Liver (tissue), 9 donors: ENCODE data around the gene KMT2A. TPM values are rescaled to one million over a fixed set of nuclear protein-coding genes. Genes with fewer than 3 reads are reported as not detected.

Source experiments
- DNase-seq: peaks from one replicate; pipeline ENCODE4 v3.0.0-alpha.2; 2017; ENCODE audit warnings: low spot score
- H3K27ac ChIP-seq, 2 donors: one replicate each; pipeline ENCODE4 v1.7.0; 2013; ENCODE audit warnings: inconsistent platforms in 2 of 2, low read length in 2 of 2, control low read depth in 1 of 2, low read depth in 1 of 2, mild to moderate bottlenecking in 1 of 2
- H3K27me3 ChIP-seq, 4 donors: one replicate each; pipeline versions ENCODE4 v1.6.1 to v1.7.0; 2013; ENCODE audit warnings: low read length in 3 of 4, inconsistent platforms in 1 of 4, mild to moderate bottlenecking in 1 of 4, moderate library complexity in 1 of 4; ENCODE audit not compliant: control insufficient read depth in 4 of 4, insufficient read depth in 4 of 4
- H3K36me3 ChIP-seq, 4 donors: one replicate each; pipeline versions ENCODE4 v1.6.1 to v1.7.0; 2013; ENCODE audit warnings: low read length in 3 of 4, mild to moderate bottlenecking in 3 of 4, low read depth in 1 of 4, moderate library complexity in 1 of 4; ENCODE audit not compliant: control insufficient read depth in 4 of 4, insufficient read depth in 3 of 4
- H3K4me1 ChIP-seq, 4 donors: one replicate each; pipeline versions ENCODE4 v1.6.1 to v1.7.0; 2013; ENCODE audit warnings: low read length in 3 of 4, mild to moderate bottlenecking in 3 of 4, moderate library complexity in 1 of 4; ENCODE audit not compliant: control insufficient read depth in 4 of 4, insufficient read depth in 4 of 4
- H3K4me3 ChIP-seq, 3 donors: one replicate each; pipeline versions ENCODE4 v1.6.1 to v1.7.0; 2013; ENCODE audit warnings: low read length in 3 of 3, control low read depth in 1 of 3, low read depth in 1 of 3, mild to moderate bottlenecking in 1 of 3
- H3K9ac ChIP-seq, 2 donors: one replicate each; pipeline ENCODE4 v1.7.0; 2013; ENCODE audit warnings: low read length in 2 of 2, mild to moderate bottlenecking in 2 of 2, moderate library complexity in 2 of 2, control low read depth in 1 of 2, low read depth in 1 of 2
- H3K9me3 ChIP-seq, 4 donors: one replicate each; pipeline versions ENCODE4 v1.6.1 to v1.7.0; 2013; ENCODE audit warnings: low read length in 3 of 4; ENCODE audit not compliant: control insufficient read depth in 4 of 4
- ATF3 ChIP-seq: IDR thresholded peaks from 2 replicates; pipeline ENCODE4 v1.6.1; 2016; ENCODE audit warnings: antibody characterized with exemption
- CTCF ChIP-seq: fragments of 150-350 bp; IDR thresholded peaks from 2 replicates; pipeline ENCODE4 v1.5.1; 2017; ENCODE audit warnings: improper control_type of control experiment, low read depth, low read length; ENCODE audit not compliant: missing input control
- EGR1 ChIP-seq, 2 donors: IDR thresholded peaks; 2 replicates each; pipeline ENCODE4 v1.6.1; 2016 to 2018; ENCODE audit warnings: antibody characterized with exemption in 2 of 2, low read depth in 2 of 2
- FOXA1 ChIP-seq: IDR thresholded peaks from 2 replicates; pipeline ENCODE4 v1.6.1; 2016; ENCODE audit warnings: antibody characterized with exemption
- FOXA2 ChIP-seq: IDR thresholded peaks from 2 replicates; pipeline ENCODE4 v1.6.1; 2016; ENCODE audit warnings: antibody characterized with exemption
- GABPA ChIP-seq, 2 donors: IDR thresholded peaks in 1 of 2; conservative IDR thresholded peaks in 1 of 2; 2 replicates each; pipeline ENCODE4 v1.6.1; 2016; ENCODE audit warnings: antibody characterized with exemption in 2 of 2, mild to moderate bottlenecking in 1 of 2, moderate library complexity in 1 of 2
- HNF4A ChIP-seq, 2 donors: conservative IDR thresholded peaks; 2 replicates each; pipeline ENCODE4 v1.6.1; 2016; ENCODE audit warnings: antibody characterized with exemption in 2 of 2, mild to moderate bottlenecking in 2 of 2
- HNF4G ChIP-seq: IDR thresholded peaks from 2 replicates; pipeline ENCODE4 v1.6.1; 2016; ENCODE audit warnings: antibody characterized with exemption
- JUND ChIP-seq, 2 donors: IDR thresholded peaks; 2 replicates each; pipeline ENCODE4 v1.6.1; 2016; ENCODE audit warnings: antibody characterized with exemption in 2 of 2
- MAX ChIP-seq: IDR thresholded peaks from 2 replicates; pipeline ENCODE4 v1.6.1; 2016; ENCODE audit warnings: antibody characterized with exemption
- NR2F2 ChIP-seq: IDR thresholded peaks from 2 replicates; pipeline ENCODE4 v1.6.1; 2016; ENCODE audit warnings: antibody characterized with exemption
- RAD21 ChIP-seq, 2 donors: IDR thresholded peaks; 2 replicates each; pipeline ENCODE4 v1.6.1; 2016; ENCODE audit warnings: antibody characterized with exemption in 2 of 2, mild to moderate bottlenecking in 2 of 2
- REST ChIP-seq: IDR thresholded peaks from 2 replicates; pipeline ENCODE4 v1.6.1; 2016; ENCODE audit warnings: antibody characterized with exemption, mild to moderate bottlenecking
- RXRA ChIP-seq, 2 donors: IDR thresholded peaks; 2 replicates each; pipeline ENCODE4 v1.6.1; 2017 to 2018; ENCODE audit warnings: antibody characterized with exemption in 2 of 2, mild to moderate bottlenecking in 1 of 2
- SP1 ChIP-seq: IDR thresholded peaks from 2 replicates; pipeline ENCODE4 v1.6.1; 2018; ENCODE audit warnings: antibody characterized with exemption, mild to moderate bottlenecking
- TAF1 ChIP-seq: conservative IDR thresholded peaks from 2 replicates; pipeline ENCODE4 v1.6.1; 2016; ENCODE audit warnings: antibody characterized with exemption, mild to moderate bottlenecking
- YY1 ChIP-seq: IDR thresholded peaks from 2 replicates; pipeline ENCODE4 v1.6.1; 2016; ENCODE audit warnings: antibody characterized with exemption, mild to moderate bottlenecking
- ZBTB33 ChIP-seq: IDR thresholded peaks from 2 replicates; pipeline ENCODE4 v1.6.1; 2016; ENCODE audit warnings: antibody characterized with exemption
- WGBS: extraction: QIAGEN DNeasy Blood & Tissue Kit; methylation state at CpG from one replicate; pipeline ENCODE4 v1.1.7; 2013; 5-methylcytosine and 5-hydroxymethylcytosine counted together
- polyA plus RNA-seq, 2 donors: library from polyadenylated mRNA; stranded (reverse) in 1 of 2; unstranded in 1 of 2; fragments of 200-250 nt in 1 of 2; fragments of >200 nt in 1 of 2; fragmentation: Nextera tagmentation in 1 of 2; extraction: Ambion mirVana in 1 of 2; gene quantifications; one replicate each; pipeline versions ENCODE4 v1.2.1 to v1.2.3, GENCODE V29; 2013 to 2015
- total RNA-seq, 2 donors: library from RNA; depleted of rRNA; stranded (reverse); fragments of >200 nt; gene quantifications; one replicate each; pipeline ENCODE4 v1.2.3, GENCODE V29; 2014
- donor health status: healthy.
- donor health status: healthy.
- donor health status: healthy.
- donor health status: healthy.
- donor health status: healthy.

KMT2A gene
- total and polyA plus RNA-seq, 4 donors = 4.3 to 27.9 (median 12.9) TPM

- Histone ChIP-seq H3K27me3 (no peaks in the 10 kb centered on the region), H3K9ac (peak overlapping the region; percentile 49 to 58), H3K36me3 (no peaks in the 10 kb centered on the region), H3K27ac (peak overlapping the region; percentile 79 to 84), H3K4me1 (peaks cover 4 to 51% (median 40%) of the 10 kb centered on the region in 4 donors), H3K4me3 (peak overlapping the region; percentile 63 to 98 (median 88)), H3K9me3 (no peaks in the 10 kb centered on the region)
- whole genome bisulfite sequencing = under 1% methylated on average over 55 of the region's 55 CpGs
- no peak for DNase-seq
- TF ChIP-seq REST (no peak), HNF4A (conservative IDR thresholded peaks at IDR 0.05) (no peak), YY1 (no peak), MAX (no peak), CTCF (no peak), NR2F2 (no peak)
These were observed 431 bp downstream of the KMT2A start for GRCh38 chr11:118436639-118437207.

- peak; percentile 63 for DNase-seq
- WGBS = under 1% methylated on average over 28 of the region's 28 CpGs
- H3K27me3 ChIP-seq = no peaks in the 10 kb centered on the region
- no peaks in the 10 kb centered on the region for H3K9me3 ChIP-seq
- H3K9ac ChIP-seq = peak overlapping the region; percentile 49 to 58
- peaks cover 4 to 51% (median 42%) of the 10 kb centered on the region in 4 donors for H3K4me1 ChIP-seq
- peak overlapping the region; percentile 63 to 98 (median 88) for H3K4me3 ChIP-seq
- H3K27ac ChIP-seq = peak overlapping the region; percentile 79 to 84
- no peaks in the 10 kb centered on the region for H3K36me3 ChIP-seq
- TF ChIP-seq YY1 = peak; percentile 6
- TF ChIP-seq RXRA (IDR thresholded peaks at IDR 0.05) = no peak
- no peak for TF ChIP-seq TAF1
- TF ChIP-seq HNF4G = no peak
- no peak for TF ChIP-seq EGR1 (IDR thresholded peaks at IDR 0.05; ENCODE audit: low read depth in 2 of 2)
- TF ChIP-seq REST = peak; percentile 40
- no peak for TF ChIP-seq GABPA (IDR thresholded peaks at IDR 0.05 in 1 of 2, conservative IDR thresholded peaks at IDR 0.05 in 1 of 2)
- no peak for TF ChIP-seq ATF3
- peak; percentile 11 to 20 for TF ChIP-seq HNF4A (conservative IDR thresholded peaks at IDR 0.05)
- TF ChIP-seq NR2F2 = no peak
- no peak for TF ChIP-seq FOXA2
- no peak for TF ChIP-seq SP1
- no peak for TF ChIP-seq RAD21 (IDR thresholded peaks at IDR 0.05)
- TF ChIP-seq JUND (IDR thresholded peaks at IDR 0.05) = no peak
- no peak for TF ChIP-seq ZBTB33
- no peak for TF ChIP-seq FOXA1
These were observed 1.2 kb downstream of the KMT2A start for GRCh38 chr11:118437208-118438125.
